C4-2B (cell line): ENCODE data around the gene ZSCAN32.

Experiments
- ZFX ChIP-seq: fragments of 450-650 bp; IDR thresholded peaks from 2 replicates; pipeline ENCODE4 v1.6.1; 2017
- TF ChIP-seq, protein P1 (sequence below): fragments of 450-650 bp; conservative IDR thresholded peaks from 2 replicates; pipeline ENCODE4 v1.5.1; 2017; ENCODE audit warnings: mild to moderate bottlenecking

DNA sequence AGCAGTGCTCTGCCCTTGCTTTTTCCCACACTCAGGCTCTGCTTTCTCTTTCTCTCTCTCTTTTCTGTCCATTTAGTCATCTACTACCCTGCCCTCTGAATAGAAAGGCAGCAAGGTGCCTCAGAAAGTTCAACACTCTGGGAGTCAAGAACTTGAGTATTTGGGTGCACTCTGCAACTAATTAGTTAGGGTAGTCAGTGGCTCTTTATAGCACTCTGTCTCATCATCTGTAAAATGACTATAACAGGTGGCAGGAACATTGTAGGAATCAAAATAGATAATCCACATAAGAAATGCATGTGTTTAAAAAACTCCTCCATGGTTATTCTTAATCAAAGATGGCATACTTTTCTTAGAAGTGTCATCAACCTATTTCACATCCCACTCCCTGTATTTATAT, 37.9 kb downstream of the ZSCAN32 start:
- TF ChIP-seq, protein P1, sequence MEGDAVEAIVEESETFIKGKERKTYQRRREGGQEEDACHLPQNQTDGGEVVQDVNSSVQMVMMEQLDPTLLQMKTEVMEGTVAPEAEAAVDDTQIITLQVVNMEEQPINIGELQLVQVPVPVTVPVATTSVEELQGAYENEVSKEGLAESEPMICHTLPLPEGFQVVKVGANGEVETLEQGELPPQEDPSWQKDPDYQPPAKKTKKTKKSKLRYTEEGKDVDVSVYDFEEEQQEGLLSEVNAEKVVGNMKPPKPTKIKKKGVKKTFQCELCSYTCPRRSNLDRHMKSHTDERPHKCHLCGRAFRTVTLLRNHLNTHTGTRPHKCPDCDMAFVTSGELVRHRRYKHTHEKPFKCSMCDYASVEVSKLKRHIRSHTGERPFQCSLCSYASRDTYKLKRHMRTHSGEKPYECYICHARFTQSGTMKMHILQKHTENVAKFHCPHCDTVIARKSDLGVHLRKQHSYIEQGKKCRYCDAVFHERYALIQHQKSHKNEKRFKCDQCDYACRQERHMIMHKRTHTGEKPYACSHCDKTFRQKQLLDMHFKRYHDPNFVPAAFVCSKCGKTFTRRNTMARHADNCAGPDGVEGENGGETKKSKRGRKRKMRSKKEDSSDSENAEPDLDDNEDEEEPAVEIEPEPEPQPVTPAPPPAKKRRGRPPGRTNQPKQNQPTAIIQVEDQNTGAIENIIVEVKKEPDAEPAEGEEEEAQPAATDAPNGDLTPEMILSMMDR = no peak
- TF ChIP-seq ZFX = no peak
